ENCODE measurements around the gene GAB2. TPM values are rescaled to one million over a fixed set of nuclear protein-coding genes. Genes with fewer than 3 reads are reported as not detected.
"Not testable (repeated sequence)": the region's sequence is repeated elsewhere in the genome, so short reads cannot be mapped to it uniquely, and the experiment has no call there.

The GAB2 gene
- total RNA-seq, 1 donor from 2014 or later = 10.9 TPM

DNA sequence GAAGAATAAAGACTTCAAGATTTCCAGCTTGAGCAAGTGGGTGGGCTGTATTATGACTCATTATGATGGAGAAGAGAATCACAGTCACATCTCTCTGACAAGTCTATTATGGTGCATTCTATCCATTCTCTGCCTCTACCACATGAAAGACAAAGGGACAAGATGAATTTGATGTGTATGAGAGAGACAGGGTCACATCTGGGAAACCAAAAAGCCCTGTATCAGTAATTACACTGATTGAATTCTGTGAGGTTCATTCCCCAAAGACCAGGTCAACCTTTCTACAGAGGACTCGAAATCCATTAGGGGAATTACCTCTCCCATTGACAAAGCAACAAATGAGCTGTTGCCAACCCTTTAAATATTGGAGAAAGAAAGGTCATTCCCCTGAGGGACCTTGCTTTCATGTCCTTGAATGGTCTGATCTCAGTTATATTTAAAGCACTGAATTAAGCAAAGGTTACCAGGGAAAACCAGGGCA lies 119.3 kb downstream of the GAB2 start:
- no peak for DNase-seq (ENCODE audit: low spot score)
- TF ChIP-seq, protein P1, sequence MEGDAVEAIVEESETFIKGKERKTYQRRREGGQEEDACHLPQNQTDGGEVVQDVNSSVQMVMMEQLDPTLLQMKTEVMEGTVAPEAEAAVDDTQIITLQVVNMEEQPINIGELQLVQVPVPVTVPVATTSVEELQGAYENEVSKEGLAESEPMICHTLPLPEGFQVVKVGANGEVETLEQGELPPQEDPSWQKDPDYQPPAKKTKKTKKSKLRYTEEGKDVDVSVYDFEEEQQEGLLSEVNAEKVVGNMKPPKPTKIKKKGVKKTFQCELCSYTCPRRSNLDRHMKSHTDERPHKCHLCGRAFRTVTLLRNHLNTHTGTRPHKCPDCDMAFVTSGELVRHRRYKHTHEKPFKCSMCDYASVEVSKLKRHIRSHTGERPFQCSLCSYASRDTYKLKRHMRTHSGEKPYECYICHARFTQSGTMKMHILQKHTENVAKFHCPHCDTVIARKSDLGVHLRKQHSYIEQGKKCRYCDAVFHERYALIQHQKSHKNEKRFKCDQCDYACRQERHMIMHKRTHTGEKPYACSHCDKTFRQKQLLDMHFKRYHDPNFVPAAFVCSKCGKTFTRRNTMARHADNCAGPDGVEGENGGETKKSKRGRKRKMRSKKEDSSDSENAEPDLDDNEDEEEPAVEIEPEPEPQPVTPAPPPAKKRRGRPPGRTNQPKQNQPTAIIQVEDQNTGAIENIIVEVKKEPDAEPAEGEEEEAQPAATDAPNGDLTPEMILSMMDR (IDR thresholded peaks at IDR 0.05) = no peak
- Mint-ChIP-seq H3K27me3 (ENCODE audit: low read depth) (no peaks in the 10 kb centered on the region), H3K4me3 (ENCODE audit: unreplicated experiment) (no peak overlapping the region), H3K4me1 (ENCODE audit: low read depth) (peaks cover 15% of the 10 kb centered on the region), H3K9me3 (ENCODE audit: low read depth) (peaks cover 13% of the 10 kb centered on the region), H3K27ac (ENCODE audit: unreplicated experiment) (no peak overlapping the region), H3K36me3 (ENCODE audit: low read depth) (peaks cover 5% of the 10 kb centered on the region)

DNA sequence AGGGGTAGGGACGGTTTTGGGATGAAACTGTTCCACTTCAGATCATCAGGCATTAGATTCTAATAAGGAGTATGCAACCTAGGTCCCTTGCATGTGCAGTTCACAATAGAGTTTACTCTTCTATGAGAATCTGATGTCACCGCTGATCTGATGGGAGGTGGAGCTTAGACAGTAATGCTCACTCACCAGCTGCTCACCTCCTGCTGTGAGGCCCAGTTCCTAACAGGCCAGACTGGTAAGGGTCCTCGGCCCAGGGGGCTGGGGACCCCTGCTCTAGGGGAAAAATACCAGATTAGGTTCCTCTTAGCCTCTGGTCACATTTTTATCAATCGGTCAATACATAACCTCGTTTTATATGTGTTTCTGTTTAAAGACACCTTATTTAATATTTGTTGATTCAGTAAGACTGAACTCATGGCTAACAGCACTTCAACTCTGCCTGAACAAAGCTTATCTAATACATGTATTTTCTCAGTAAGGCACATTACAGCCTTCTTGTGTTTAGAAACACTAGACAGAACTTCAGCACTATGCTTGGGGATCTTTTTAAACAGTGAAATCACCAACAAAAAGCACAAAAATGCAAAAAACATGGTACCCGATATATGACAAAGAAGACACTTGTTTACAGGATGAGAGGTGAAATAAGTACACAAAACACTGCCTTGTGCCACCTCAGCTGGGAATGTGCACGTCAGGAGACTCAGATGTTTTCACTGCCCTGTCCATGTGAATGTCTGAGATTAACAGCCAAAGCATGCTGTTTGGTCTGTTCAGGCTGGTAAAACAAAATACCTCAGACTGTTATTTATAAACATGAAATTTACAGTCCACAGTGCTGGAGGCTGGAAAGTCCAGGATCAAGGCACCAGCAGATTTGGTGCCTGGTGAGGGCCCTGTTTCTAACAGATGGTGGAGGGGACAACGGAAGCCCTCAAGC lies 121.4 kb downstream of the GAB2 start:
- Mint-ChIP-seq H3K36me3 (ENCODE audit: low read depth) (peaks cover 5% of the 10 kb centered on the region), H3K9me3 (ENCODE audit: low read depth) (peaks cover 2% of the 10 kb centered on the region), H3K27ac (ENCODE audit: unreplicated experiment) (no peak overlapping the region), H3K27me3 (ENCODE audit: low read depth) (no peaks in the 10 kb centered on the region), H3K4me1 (ENCODE audit: low read depth) (peaks cover 15% of the 10 kb centered on the region), H3K4me3 (ENCODE audit: unreplicated experiment) (no peak overlapping the region)
- TF ChIP-seq, protein P1 (IDR thresholded peaks at IDR 0.05) = no peak
- no peak for DNase-seq (ENCODE audit: low spot score)

DNA sequence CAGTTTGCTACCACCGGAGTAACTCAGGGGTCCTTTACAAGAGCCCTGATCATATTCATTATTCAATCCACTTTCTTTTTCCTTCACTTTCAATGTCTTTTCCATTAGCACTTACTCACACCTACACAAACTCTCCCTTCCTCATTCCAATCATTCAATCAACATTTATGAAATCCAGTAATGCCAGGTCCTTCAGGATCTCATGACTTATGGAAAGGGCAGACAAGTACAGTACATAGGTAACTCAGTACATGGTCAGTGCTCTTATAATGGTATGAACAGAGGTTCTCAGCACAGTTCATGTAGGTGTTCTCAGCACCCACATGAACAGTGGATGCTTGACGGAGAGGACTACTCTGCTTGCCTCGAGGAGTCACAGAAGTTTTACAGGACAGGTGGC lies 122.3 kb downstream of the GAB2 start:
- no peak for DNase-seq (ENCODE audit: low spot score)
- TF ChIP-seq, protein P1 (IDR thresholded peaks at IDR 0.05) = no peak
- Mint-ChIP-seq H3K27ac (ENCODE audit: unreplicated experiment) (no peak overlapping the region), H3K9me3 (ENCODE audit: low read depth) (peaks cover 2% of the 10 kb centered on the region), H3K36me3 (ENCODE audit: low read depth) (peaks cover 5% of the 10 kb centered on the region), H3K4me3 (ENCODE audit: unreplicated experiment) (no peak overlapping the region), H3K27me3 (ENCODE audit: low read depth) (no peaks in the 10 kb centered on the region), H3K4me1 (ENCODE audit: low read depth) (peaks cover 15% of the 10 kb centered on the region)

DNA sequence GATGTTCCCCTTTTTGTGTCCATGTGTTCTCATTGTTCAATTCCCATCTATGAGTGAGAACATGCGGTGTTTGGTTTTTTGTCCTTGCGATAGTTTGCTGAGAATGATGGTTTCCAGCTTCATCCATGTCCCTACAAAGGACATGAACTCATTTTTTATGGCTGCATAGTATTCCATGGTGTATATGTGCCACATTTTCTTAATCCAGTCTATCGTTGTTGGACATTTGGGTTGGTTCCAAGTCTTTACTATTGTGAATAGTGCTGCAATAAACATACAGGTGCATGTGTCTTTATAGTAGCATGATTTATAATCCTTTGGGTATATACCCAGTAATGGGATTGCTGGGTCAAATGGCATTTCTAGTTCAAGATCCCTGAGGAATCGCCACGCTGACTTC lies 123.5 kb downstream of the GAB2 start:
- not testable (repeated sequence) for H3K9me3 Mint-ChIP-seq (ENCODE audit: low read depth); H3K4me3 Mint-ChIP-seq (ENCODE audit: unreplicated experiment); H3K27me3 Mint-ChIP-seq (ENCODE audit: low read depth); H3K36me3 Mint-ChIP-seq (ENCODE audit: low read depth); H3K27ac Mint-ChIP-seq (ENCODE audit: unreplicated experiment); DNase-seq (ENCODE audit: low spot score)
- H3K4me1 Mint-ChIP-seq (ENCODE audit: low read depth) = peaks cover 14% of the 10 kb centered on the region

DNA sequence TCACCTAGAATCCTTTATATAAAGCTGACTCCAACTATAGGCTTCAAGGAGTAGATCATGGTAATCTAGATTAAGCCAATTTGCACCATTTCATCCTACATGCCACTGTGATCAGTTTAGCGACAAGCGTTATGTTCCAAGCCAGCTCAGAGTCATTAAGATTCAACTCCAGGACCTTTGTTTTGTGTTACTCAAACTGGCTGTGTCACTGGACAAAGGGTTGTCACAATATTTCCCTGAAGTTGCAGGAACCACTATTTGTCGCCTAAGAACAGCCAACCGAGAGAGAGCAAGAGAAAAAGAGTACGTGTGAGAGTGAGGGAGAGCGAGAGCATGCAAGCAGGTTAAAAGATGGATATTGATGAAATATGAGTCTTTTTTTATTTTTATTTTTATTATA lies 124.1 kb downstream of the GAB2 start:
- Mint-ChIP-seq H3K4me1 (ENCODE audit: low read depth) (peaks cover 9% of the 10 kb centered on the region), H3K9me3 (ENCODE audit: low read depth) (peaks cover 6% of the 10 kb centered on the region), H3K27ac (ENCODE audit: unreplicated experiment) (no peak overlapping the region), H3K4me3 (ENCODE audit: unreplicated experiment) (no peak overlapping the region), H3K27me3 (ENCODE audit: low read depth) (no peaks in the 10 kb centered on the region), H3K36me3 (ENCODE audit: low read depth) (peaks cover 6% of the 10 kb centered on the region)
- TF ChIP-seq, protein P1 (IDR thresholded peaks at IDR 0.05) = no peak
- no peak for DNase-seq (ENCODE audit: low spot score)

Measured in chondrocyte (in vitro differentiated cells).